ENCODE data around the gene MLXIP.

- TF ChIP-seq, protein P1, sequence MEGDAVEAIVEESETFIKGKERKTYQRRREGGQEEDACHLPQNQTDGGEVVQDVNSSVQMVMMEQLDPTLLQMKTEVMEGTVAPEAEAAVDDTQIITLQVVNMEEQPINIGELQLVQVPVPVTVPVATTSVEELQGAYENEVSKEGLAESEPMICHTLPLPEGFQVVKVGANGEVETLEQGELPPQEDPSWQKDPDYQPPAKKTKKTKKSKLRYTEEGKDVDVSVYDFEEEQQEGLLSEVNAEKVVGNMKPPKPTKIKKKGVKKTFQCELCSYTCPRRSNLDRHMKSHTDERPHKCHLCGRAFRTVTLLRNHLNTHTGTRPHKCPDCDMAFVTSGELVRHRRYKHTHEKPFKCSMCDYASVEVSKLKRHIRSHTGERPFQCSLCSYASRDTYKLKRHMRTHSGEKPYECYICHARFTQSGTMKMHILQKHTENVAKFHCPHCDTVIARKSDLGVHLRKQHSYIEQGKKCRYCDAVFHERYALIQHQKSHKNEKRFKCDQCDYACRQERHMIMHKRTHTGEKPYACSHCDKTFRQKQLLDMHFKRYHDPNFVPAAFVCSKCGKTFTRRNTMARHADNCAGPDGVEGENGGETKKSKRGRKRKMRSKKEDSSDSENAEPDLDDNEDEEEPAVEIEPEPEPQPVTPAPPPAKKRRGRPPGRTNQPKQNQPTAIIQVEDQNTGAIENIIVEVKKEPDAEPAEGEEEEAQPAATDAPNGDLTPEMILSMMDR (IDR thresholded peaks at IDR 0.05) = no peak
- TF ChIP-seq EP300 (IDR thresholded peaks at IDR 0.05) = no peak
- TF ChIP-seq POLR2A (IDR thresholded peaks at IDR 0.05; ENCODE audit: low read depth) = no peak
- TF ChIP-seq POLR2AphosphoS5 (IDR thresholded peaks at IDR 0.05) = no peak
Measured at GRCh38 chr12:122096014-122096413, 17.5 kb downstream of the MLXIP start.
